Measurements from ENCODE around the gene SH3PXD2A. TPM values are rescaled to one million over a fixed set of nuclear protein-coding genes. Genes with fewer than 3 reads are reported as not detected.

SH3PXD2A gene
- total RNA-seq, 1 donor from 2014 or later: 12.4 TPM

DNA sequence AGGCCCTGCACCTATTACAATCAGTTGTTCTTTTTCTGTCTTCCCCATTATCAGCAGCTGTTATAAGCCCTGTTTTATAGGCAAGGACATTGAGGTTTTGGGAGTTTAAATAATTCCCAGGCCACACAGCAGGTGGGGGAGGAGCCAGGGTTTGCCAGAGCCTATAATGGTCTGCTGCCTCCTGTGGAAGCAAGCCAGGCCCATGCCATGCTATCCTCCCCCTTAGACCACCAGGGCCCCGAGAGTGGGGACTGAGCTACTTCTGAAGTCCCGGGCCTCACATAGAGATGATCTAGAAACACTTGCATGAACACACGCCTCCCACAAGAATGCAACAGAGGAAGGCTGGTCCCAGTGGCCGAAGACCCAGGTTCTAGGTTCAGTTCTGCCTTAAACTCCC, 141.7 kb downstream of the SH3PXD2A start:
- no peaks in the 10 kb centered on the region for H3K27me3 ChIP-seq (ENCODE audit: control insufficient read depth, insufficient read depth, low read length)
- FAIRE-seq (no peak), DNase-seq (ENCODE audit: low read depth) (no peak)
- no peak overlapping the region for H3K4me3 ChIP-seq (ENCODE audit: low read depth, low read length)
- peaks cover 15% of the 10 kb centered on the region for H3K36me3 ChIP-seq (ENCODE audit: control insufficient read depth, insufficient read depth, low read length)
- TF ChIP-seq, protein P1, sequence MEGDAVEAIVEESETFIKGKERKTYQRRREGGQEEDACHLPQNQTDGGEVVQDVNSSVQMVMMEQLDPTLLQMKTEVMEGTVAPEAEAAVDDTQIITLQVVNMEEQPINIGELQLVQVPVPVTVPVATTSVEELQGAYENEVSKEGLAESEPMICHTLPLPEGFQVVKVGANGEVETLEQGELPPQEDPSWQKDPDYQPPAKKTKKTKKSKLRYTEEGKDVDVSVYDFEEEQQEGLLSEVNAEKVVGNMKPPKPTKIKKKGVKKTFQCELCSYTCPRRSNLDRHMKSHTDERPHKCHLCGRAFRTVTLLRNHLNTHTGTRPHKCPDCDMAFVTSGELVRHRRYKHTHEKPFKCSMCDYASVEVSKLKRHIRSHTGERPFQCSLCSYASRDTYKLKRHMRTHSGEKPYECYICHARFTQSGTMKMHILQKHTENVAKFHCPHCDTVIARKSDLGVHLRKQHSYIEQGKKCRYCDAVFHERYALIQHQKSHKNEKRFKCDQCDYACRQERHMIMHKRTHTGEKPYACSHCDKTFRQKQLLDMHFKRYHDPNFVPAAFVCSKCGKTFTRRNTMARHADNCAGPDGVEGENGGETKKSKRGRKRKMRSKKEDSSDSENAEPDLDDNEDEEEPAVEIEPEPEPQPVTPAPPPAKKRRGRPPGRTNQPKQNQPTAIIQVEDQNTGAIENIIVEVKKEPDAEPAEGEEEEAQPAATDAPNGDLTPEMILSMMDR (IDR thresholded peaks at IDR 0.05; ENCODE audit: insufficient read depth, low read length, severe bottlenecking): no peak

DNA sequence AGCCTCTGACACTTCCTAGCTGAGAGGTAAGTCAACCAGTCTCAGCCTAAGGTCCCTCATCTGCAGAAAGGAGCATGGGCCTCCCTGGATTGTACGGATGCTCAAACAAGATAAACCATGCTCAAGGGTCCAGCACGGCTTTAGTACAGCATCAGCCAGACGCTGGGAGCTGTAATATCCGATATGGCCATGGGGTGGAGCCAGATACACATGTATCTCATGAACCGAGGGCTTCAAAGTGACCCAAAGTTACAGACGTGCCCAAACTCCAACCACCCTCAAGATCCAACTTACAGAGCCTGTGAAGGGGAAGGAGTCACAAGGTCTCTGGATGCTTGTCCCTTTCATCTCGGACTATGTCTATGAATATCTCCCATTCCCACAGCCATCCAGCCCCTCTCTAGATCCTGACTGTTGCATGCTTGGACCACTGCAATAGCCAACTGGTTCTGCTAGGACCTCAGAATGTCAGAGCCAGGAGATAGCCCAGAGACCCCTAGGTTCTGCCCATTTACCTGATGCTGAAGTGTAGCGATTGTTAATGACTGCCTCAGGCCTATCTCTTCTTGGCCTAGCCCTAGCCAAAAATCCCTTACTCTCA, 142.4 kb downstream of the SH3PXD2A start:
- TF ChIP-seq, protein P1 (IDR thresholded peaks at IDR 0.05; ENCODE audit: insufficient read depth, low read length, severe bottlenecking): peak; percentile 79
- FAIRE-seq (peak; percentile 50), DNase-seq (ENCODE audit: low read depth) (peak; percentile 66)
- H3K4me3 ChIP-seq (ENCODE audit: low read depth, low read length): no peak overlapping the region
- no peaks in the 10 kb centered on the region for H3K27me3 ChIP-seq (ENCODE audit: control insufficient read depth, insufficient read depth, low read length)
- peaks cover 17% of the 10 kb centered on the region for H3K36me3 ChIP-seq (ENCODE audit: control insufficient read depth, insufficient read depth, low read length)

DNA sequence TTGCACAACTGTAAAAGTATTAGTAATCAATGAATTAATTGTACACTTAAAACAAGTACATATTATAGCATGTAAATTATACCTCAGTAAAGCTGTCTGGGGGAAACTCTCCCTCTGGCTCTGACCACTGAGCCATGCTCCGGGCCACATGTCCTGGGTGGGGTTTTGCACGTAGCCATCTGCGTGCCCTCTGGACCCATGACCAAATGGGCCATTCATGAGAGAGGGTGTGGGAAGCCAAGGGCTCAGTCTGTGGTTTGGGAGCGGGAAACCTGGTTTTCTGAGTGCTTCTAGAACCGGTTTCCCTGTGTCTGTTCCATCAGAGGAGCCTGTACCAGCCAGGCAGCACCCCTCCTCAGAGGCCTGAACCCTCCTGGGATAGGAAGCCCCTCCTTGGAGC, 143.2 kb downstream of the SH3PXD2A start:
- Histone ChIP-seq H3K36me3 (ENCODE audit: control insufficient read depth, insufficient read depth, low read length) (peaks cover 19% of the 10 kb centered on the region), H3K27me3 (ENCODE audit: control insufficient read depth, insufficient read depth, low read length) (no peaks in the 10 kb centered on the region), H3K4me3 (ENCODE audit: low read depth, low read length) (no peak overlapping the region)
- FAIRE-seq (no peak), DNase-seq (ENCODE audit: low read depth) (no peak)
- TF ChIP-seq, protein P1 (IDR thresholded peaks at IDR 0.05; ENCODE audit: insufficient read depth, low read length, severe bottlenecking): no peak

DNA sequence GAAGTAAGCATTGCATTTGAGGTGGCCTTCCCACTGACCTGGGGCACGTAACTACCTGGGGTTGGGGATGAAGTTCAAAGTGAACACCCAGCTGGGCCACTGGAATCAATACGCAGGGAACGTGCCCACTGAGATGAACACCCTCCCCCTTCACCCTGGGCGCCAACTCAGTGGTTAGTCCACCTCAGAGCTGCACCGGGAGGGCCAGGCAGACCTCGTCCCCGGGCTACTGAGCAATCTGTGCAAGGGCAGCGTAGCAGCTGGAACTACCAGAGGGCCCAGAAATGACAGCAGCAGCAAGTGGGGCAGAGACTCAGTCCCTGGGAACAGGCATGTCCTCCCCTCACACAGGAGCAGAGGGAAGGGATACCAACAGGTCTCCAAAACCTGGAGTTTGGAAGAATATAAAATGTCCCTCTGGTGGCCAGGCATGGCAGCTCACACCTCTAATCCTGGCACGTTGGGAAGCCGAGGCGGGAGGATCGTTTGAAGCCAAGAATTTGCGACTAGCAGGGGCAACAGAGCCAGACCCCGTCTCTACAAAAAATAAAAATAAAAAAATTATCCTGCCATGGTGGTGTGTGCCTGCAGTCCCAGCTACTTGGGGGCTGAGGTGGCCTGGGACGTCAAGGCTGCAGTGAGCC, 143.9 kb downstream of the SH3PXD2A start:
- H3K4me3 ChIP-seq (ENCODE audit: low read depth, low read length): no peak overlapping the region
- no peaks in the 10 kb centered on the region for H3K27me3 ChIP-seq (ENCODE audit: control insufficient read depth, insufficient read depth, low read length)
- FAIRE-seq (no peak), DNase-seq (ENCODE audit: low read depth) (no peak)
- TF ChIP-seq, protein P1 (IDR thresholded peaks at IDR 0.05; ENCODE audit: insufficient read depth, low read length, severe bottlenecking): no peak
- peaks cover 22% of the 10 kb centered on the region for H3K36me3 ChIP-seq (ENCODE audit: control insufficient read depth, insufficient read depth, low read length)

DNA sequence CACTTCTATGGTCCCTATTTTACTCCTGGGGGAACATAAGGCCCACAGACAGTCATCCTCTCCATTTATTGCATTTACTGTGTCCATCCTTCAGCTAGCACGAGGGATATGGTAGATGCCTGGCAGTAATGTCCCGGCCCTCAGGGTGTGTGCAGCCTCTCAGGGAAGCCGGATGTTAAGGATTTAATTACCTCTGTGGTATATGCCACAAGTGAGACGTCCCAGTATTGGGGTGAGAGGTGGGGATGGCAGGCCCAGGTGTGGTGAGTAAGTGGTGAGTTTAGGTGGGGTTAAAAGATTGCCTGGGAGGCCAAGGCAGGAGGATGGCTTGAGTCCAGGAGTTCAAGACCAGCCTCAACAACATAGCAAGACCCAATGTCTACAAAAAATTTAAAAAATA, 144.9 kb downstream of the SH3PXD2A start:
- H3K4me3 ChIP-seq (ENCODE audit: low read depth, low read length): no peak overlapping the region
- DNase-seq (ENCODE audit: low read depth) (peak; percentile 17), FAIRE-seq (no peak)
- H3K36me3 ChIP-seq (ENCODE audit: control insufficient read depth, insufficient read depth, low read length): peaks cover 22% of the 10 kb centered on the region
- TF ChIP-seq, protein P1 (IDR thresholded peaks at IDR 0.05; ENCODE audit: insufficient read depth, low read length, severe bottlenecking): no peak
- H3K27me3 ChIP-seq (ENCODE audit: control insufficient read depth, insufficient read depth, low read length): no peaks in the 10 kb centered on the region
